DMS153 (cell line): ENCODE results near the gene HABP2.

Experiments used
- DNase-seq: peaks from one replicate; lab custom pipeline; 2025; lab: John Stamatoyannopoulos, UW

Gene HABP2

DNA sequence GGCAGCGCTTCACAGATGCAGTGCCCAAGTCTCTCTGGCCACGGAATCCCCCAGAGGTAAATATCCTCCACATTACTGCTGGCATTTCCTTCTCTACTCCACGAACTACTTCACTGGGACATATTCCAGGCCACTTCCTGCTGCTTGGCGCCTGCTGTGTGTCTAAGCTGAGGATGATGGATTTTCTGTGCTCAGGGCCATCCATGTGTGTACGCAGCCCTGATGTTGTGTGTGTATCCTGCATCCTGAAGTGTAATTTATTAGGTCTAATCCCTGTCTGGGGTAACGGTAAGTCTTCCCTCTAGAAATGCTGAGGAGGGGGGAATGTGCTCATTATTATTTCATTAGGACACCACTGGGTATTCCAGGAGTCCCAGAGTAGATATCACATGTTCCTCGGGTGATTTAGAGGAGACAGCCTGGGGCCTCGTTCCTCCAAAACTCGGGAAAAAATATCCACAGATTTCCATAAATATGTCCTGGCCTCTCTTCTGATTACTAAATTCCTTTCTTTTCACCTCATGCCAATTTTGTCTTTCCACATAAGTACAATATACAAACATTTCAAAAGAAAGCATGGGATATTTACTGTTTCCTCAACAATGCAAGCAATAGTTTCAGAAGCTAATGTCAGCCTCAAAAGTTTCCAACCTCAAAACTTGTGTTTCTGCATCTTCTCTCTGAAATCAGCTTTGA is 25.5 kb upstream of the HABP2 start:
- no peak for DNase-seq

DNA sequence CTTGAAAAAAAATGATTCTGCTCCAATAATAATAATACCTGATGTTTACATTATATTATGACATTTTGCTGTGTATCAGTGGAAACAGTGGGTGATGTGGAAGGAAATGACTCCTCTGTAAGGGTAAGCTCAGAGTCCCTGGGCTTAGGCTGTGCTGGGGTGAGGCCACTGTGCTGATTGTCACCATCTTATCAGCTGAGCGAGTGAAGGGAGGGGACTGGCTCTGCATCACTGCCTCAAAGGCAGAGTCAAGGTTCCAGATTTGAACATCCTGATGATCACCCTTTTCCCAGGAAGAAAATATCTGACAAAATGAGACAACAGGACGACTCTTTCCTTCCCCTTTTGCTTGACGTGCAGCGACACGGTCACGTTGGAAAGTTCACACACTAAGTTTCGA is 24.0 kb upstream of the HABP2 start:
- DNase-seq = no peak

DNA sequence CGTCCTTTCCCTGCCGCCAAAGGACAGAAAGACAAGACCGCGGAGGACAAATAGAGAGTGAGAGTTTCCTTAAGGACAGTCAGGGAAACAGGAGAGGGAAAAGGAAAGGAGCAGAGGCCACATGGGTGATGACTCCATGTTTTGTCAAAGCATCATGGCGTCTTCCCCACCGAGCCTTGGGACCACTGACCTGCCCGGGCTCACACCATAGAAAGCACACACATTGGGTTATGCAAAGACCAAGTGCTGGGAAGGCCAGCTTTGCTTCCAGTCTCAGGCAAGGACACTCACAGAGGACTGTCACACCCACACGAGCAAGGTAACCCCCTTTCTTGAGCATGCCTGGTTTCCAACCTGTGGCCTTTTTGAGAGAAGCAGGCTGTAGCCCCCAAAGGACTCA is 23.3 kb upstream of the HABP2 start:
- no peak for DNase-seq

DNA sequence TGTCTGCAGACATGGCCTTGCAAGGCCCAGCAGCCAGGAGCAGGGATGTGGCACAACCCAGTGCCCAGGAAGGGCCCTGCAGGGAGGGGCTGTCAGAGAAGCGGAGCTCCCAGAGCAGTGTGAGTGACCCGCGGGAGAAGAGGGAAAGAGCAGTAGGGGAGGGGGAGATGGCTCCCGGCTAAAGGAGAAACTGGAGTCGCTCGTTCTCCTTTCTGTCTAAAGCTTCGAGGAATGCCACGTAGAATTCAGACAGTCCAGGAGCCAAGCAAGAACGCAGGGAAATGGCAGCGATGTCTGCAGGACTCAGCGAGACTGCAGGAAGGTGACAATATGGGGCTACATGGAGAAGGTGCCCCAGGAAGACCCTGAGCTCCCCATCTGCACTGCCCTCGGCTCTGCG is 22.4 kb upstream of the HABP2 start:
- DNase-seq = no peak

DNA sequence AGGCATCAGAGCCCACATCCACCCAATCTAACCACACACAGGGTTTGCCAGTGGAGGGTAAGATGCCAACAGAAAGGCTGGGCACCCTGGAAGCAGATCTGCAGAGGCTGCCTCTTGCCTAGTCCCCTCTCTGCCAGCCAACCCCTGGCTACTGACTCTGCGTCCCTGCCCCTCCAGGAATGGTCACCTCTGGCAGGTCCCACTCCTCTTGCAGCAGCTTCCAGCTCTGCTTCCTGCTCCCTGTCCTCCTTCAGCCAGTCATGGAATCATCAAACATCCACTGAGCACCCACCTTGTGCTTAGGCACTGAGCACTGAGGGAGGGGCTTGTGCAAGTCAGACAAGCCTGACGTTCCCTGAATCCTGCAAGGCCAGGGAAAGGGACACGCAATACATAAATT is 20.1 kb upstream of the HABP2 start:
- no peak for DNase-seq

DNA sequence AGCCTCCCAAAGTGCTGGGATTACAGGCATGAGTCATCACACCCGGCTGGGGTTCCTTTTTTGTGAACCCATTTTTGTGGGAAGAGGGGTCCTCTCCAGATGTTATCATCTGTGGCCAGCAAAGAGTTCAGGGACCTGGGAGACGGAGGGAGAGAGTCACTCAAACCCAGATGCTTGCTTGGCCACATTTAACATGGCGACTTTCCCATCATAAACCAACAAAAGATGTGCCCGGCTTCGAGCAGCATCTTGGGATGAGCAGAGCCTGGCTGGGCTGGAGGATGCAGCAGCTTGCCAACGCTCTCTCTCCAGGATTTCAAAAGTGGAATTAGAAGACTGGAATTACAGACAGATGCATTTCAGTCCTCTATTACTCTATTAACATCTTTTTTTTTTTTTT is 19.1 kb upstream of the HABP2 start:
- no peak for DNase-seq

DNA sequence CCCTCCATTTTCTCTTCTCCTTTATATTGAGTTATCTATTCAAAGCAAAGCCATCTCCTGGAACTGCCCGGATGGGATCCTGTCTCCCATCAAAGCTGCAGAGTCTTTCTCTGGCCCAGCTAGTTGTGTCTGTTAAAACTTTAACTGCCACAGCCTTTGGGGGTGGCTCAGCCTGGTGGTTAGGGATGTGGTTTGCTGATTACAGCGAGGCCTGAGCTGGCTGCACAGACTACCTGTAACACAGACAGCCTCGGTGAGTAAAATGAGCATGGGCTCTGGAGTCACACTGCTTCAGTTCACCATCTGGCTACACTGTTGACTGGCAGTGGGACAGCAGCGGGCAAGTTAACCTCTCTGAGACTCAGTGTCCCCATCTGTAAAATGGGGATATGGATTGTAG is 18.4 kb upstream of the HABP2 start:
- DNase-seq = no peak

DNA sequence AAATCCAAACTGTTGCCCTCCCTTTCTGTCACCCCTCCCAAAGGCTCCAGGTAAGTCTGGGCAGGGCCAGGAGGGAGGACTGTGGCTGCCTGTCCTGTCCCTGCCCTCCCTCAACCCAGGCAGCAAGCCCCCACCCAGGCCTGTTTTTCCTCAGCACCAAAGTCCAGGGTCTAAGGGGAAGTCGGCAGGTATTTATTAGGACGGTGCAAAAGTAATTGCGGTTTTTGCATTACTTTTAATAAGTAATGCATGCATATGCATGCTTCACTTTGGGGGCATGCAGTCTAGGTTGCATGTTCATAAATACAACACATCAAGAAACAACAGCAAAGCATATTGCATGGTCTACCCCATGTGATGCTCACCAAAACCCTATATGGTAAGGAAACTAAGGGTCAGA is 15.2 kb upstream of the HABP2 start:
- DNase-seq = no peak

DNA sequence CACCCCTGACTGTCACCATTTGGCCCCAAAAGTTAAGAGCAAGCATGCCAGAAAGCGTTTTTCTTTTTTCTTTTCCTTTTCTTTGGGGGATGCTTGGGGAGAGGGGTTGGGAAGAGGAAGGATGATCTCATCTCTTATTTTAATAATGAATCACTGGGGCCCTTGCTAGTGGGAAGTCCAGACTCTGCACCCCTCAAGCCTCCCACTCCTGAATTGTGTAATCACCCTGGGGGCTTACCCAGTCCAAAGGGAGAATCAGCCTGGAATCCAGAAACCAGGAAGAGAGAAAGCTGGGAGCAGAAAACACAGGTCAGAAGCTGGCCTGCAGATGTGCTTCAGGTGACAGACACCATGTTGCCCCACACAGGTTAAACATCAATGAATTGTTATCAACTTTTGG is 14.7 kb upstream of the HABP2 start:
- no peak for DNase-seq

DNA sequence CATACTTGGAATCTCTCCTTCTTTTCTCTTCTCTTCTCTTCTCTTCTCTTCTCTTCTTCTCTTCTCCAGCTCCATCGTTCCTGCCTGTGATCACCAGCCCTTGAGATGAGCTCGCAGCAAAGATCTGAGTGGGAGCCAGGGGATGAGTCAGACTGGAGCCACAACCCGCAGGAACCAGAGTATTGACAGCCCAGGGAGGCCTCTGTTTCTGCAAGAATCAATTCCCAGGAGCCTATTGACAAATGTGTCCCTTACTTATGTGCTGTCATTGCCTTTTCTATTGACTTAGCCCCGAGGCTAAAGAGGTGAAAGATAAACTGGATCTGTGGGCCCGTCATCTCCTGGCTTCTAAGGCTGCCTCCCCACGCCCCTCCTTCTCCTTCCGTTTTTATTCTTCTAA is 13.1 kb upstream of the HABP2 start:
- DNase-seq = no peak

DNA sequence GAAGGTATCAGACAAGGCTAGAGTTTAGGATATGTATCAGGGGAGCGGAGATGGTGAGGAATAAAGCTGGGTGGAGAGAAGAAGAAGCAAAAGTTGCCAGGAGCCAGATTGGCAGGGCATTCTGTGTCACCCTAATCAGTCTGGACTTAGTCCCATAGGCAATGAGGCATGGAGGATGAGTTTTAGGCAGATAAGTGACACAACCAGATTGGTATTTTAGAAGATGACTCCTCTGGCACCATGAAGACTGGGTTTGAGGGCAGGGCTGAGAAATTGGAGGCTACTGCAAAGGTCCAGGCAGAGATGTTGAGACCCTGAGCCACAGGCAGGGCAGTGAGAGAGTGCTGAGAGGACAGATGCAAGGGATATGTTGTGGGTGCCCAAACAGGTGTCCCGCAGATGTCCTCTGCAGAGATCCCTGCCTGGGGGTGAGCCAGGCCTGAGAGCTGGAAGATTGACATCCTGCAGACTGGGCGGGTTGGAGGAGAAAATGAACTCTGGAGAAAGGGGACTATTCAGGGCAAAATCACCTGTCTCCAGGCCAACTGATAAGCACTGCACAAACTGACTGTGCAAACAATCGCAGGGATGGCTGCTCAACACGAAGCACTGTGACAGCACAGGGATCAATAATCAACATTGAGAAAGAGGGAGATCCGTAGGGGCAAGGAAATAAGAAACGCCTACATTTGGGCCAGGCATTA is 11.9 kb upstream of the HABP2 start:
- no peak for DNase-seq

DNA sequence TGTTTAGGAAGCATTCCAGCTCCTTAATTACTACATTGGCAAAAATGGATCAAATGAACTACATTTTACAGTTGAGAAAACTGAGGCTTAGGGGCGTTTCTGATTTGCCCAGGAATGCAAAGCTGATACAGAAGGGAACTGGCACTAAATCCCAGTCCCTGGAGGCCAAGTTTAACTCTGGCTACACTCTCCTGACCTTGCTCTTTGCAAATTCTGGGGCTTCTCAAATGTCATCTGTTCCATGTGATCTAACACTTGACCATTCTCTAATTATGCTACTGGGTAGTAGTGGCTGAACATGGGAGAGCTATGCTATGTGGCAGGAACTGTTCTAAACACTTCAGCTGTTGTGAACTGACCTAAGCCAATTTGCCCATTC is 11.3 kb upstream of the HABP2 start:
- DNase-seq = no peak

DNA sequence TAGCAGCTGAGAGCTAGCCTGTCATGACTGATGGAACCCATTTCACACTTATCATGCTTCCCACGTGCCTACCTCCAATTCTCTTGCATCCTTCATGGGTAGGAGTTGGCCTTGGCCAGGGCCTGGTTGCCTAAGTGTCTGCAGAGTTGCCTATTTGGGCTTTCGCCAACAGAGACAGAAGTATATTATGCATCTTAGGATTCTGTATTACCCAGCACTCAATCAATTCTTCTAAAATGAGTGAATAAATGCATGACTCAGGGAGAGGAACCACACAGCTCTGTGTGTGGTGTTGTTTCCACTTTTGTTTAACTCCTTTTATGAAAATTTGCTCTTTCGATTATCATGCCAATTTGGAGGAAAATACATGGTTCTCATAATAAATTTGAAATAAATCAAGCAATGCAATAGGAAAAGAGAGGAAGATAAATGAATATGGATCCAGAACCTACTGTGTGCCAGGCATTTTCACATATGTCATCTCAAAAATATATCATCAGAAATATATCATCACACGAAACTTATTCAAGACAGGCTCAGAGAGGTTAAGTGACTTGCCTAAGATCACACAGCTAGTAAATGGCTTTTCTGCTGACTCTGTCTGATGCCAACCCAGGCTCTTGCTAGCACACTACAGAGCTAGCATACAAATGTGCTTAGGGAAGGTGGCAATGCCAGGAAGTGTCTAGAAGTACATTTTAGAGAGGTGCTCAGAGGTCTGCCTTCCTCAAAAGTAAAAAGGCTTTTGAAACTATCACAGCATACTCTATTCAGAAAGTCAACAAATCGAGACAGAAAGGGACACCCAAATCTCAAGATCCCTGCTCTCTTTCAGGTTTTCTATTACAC is 9.5 kb upstream of the HABP2 start:
- no peak for DNase-seq

DNA sequence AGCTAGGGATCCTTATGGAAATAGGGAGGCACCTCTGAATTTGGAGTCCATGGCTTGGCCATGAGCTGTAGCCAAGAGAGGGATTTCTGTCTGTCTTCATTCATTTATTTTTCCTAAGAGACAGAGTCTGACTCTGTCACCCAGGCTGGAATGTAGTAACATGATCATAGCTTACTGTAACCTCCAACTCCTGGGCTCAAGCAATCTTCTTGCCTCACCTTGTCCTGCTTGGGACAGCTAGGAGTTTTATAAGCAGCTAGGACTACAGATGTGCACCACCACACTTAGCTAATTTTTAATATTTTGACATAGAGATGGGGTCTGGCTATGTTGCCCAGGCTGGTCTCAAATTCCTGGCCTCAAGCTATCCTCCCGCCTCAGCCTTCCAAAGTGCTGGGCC is 8.5 kb upstream of the HABP2 start:
- no peak for DNase-seq

DNA sequence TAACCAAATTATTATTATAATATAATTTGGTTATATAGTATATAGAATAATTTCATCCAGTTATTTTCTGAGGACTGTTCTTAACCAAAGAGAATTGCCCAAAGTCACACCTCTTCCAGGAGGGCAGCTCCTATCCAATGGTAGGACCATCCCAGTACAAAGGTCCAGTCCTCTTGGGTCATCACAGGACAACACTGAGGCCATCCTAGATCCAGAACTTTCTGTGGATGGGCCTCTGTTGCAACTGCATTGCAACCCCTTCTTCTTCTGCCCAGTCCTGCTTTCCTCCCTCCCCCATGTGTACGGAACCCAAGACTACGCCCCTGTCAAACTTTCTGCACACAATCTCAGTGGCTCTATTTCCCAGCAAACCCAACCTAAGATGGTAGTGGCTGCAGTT is 5.4 kb upstream of the HABP2 start:
- DNase-seq = no peak

DNA sequence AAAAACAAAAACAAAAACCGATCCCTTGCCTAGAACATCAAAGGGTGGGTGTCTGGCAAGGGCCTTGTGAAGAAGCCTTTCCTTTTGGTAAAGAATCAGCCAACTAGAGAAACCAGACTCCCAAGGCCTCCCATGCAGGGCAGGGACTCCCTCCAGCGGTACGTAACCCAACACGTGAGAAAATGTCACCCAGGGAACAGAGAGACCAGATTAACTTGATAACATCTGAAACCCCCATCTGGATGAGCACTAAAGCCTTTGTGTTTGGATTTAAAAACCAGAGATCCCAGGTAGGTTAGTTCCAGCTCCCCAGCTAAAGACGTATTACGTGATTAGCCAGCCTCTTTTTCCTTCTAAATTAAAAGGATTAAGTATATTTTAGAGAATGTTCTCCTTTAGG is 3.0 kb upstream of the HABP2 start:
- no peak for DNase-seq

DNA sequence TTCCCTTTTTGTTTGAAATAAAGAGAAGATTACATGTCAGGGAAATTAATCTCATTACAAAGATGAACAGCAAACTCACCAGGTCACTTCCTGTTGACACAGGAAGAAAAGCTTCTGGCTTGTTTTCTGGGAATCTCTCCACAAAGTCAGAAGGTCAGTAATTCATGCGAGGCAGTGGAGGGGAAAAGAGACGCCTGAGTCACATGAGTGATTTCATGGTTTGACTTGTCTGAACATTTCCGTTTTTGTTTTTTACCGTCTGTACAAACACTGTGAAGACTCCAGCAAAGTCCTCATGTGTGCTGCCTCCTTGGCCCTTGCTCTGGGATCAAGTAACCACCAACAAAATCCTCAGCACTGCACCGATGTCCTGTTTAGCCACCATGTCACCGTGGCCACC is 2.5 kb upstream of the HABP2 start:
- DNase-seq = peak; percentile 12

DNA sequence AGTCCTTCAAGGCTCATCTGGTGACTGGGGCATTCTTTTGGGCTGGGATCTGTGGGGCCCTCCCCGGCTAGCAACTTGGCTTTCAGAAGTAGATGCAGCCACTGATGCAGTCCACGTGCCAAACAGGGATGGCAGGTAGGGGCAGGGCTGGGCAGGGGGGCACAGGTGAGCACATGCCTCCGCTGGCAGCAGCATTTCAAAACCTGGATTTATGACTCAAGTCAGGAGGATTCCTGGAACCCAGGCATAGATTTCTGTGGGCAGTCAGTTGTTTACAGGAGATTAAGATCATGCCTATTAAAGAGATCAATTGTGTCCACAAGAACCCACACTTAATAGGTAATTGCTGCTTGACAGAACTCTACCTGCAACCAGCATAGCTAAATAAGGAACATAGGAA is 839 bp upstream of the HABP2 start:
- peak; percentile 8 for DNase-seq

DNA sequence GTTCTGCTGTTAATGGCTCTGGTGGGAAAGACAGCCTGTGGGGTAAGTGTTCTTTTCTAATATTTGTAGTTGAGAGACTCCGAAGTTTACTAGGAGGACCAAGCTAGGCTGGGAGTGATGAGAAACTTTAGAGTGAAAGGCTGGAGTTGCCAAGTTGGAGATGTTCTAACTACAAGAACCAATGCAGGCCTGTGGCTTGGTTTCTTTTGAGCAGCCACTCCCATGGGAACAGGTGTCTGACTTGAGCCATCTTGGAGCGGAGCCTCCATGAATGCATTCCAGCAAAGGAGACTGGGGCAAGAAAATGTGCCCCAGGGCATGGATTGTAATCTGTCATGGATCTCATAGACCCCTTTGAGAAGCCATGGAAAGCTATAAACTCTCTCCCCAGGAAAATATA is 296 bp downstream of the HABP2 start:
- DNase-seq = no peak

DNA sequence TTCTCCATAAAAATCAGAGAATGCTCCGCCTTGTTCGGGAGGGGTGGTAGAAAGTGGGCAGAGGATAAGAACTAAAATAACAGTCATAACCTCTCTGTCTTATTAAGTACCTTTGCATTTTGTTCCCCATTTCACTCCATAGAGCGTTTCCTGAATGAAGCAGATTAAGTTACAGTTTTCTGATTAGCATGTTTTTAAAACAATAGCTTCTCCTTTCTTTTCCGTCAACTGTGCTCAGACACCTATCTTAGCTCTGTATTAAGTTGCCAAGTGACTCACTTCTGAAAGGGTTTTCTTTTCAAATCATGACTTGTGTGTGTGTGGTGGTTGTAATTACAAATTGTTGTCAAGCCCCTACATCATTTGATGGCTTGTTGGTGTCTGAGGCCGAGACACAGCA is 1.4 kb downstream of the HABP2 start:
- no peak for DNase-seq

DNA sequence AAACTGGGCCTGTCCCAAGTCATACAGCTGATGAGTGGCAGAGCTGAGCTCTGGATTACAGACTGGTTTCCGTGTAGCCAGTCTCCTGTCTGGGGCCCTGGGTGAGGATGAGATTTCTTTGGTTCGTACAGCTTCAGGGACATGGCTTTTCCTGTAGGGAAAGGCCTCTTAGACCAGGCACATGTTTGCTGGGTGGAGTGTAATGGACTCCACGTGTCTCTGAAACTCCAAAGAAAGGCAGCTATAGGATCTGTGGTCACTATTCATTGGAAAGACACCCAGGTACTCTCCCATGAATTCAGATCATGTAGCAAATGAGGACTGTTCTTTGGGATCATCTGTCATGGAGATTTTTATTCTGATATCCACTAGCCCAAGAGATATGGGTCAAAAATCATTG is 2.4 kb downstream of the HABP2 start:
- DNase-seq = no peak

DNA sequence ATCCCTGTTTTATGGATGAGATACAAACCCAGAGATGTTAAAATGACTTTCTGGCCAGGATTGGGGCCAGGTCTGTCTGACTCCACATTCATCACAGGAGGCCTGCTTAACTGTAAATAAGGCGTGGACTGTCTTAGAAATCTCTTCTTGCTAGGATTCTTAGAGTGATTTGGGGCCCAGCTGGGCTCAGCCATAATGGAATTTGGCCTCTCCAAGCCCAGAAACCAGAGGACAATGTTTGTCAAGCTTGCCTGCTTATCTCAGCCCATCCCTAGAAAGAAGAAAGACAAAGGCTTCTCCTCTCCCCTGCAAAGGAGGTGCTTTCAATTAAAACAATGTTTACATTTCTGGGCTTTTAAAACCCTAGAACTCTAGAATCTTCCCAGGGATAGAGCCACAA is 2.9 kb downstream of the HABP2 start:
- no peak for DNase-seq

DNA sequence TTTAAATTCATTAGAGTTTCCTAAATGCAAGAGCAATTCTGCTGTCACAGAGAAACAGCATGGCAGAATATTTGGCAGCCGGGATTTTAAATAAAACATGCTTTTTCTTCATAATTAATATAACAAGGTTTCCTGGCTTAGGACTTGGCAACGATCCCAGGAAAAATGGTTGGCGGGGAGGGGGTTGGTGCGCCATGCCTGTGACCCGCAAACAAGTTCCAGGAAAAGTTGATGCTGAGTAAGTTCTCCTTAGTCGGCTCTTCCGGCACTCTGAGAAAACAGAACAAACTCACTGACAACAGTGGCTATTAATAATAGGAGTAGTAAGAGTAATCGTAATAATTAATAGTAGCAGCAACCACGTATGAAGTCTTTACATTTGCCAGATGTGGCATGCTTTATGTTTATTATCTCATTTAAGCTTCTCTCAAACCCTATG is 4.6 kb downstream of the HABP2 start:
- DNase-seq = no peak
